ENCODE results near the gene YWHAG. TPM values are rescaled to one million over a fixed set of nuclear protein-coding genes. Genes with fewer than 3 reads are reported as not detected.
A peak's percentile ranks its signal among the peaks of the same experiment; 100 is the strongest.

The YWHAG gene
- total and polyA plus RNA-seq, 2 of the 13 experiments (the other 11 are each of a cell fraction or from before 2014, with no cell fraction given): 36.9 to 67.5 TPM

DNA sequence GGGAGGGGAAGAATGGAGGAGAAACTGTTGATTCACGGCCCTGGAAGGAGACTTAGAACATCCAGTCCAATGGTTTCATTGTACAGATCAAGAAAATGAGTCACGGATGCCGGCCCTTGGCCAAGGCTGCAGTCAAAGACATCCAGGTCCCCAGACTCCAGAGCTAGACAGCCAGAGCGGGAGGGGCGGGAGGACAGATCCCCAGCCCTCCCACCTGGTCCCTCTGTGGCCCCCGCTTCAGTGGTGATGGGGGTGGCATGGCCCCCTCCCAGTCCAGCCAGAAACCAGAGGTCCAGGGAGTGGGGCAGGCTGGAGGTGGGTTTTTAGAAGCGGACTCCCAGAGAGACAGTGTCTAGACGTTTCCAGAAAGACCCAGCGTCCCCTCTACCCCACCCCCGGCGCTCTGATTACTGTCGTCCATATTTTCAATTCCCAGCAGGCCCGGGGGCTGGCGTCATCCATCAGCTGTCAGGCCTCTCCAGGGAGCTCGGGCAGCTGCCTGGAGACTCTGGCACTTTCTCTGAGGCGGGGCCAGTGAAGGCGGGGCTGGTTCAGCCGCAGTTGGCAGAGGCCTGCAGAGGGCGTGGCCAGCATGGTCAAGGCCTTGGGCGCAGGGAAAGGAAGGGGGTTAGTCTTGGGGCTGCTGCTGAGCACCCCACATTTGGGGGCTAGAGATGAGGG, 64.3 kb downstream of the YWHAG start (continued):
- TF ChIP-seq, protein P1, sequence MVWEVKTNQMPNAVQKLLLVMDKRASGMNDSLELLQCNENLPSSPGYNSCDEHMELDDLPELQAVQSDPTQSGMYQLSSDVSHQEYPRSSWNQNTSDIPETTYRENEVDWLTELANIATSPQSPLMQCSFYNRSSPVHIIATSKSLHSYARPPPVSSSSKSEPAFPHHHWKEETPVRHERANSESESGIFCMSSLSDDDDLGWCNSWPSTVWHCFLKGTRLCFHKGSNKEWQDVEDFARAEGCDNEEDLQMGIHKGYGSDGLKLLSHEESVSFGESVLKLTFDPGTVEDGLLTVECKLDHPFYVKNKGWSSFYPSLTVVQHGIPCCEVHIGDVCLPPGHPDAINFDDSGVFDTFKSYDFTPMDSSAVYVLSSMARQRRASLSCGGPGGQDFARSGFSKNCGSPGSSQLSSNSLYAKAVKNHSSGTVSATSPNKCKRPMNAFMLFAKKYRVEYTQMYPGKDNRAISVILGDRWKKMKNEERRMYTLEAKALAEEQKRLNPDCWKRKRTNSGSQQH (CRISPR knock-in tag; IDR thresholded peaks at IDR 0.05; ENCODE audit: low read depth): no peak
- no peak; the same call in 1 of the 2 replicates for TF ChIP-seq SP4 (CRISPR knock-in tag; IDR thresholded peaks at IDR 0.05)
- TF ChIP-seq SMAD3 (CRISPR knock-in tag; IDR thresholded peaks at IDR 0.05): no peak
- TF ChIP-seq, protein P2, sequence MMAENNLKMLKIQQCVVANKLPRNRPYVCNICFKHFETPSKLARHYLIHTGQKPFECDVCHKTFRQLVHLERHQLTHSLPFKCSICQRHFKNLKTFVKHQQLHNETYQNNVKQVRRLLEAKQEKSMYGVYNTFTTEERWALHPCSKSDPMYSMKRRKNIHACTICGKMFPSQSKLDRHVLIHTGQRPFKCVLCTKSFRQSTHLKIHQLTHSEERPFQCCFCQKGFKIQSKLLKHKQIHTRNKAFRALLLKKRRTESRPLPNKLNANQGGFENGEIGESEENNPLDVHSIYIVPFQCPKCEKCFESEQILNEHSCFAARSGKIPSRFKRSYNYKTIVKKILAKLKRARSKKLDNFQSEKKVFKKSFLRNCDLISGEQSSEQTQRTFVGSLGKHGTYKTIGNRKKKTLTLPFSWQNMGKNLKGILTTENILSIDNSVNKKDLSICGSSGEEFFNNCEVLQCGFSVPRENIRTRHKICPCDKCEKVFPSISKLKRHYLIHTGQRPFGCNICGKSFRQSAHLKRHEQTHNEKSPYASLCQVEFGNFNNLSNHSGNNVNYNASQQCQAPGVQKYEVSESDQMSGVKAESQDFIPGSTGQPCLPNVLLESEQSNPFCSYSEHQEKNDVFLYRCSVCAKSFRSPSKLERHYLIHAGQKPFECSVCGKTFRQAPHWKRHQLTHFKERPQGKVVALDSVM (CRISPR knock-in tag; IDR thresholded peaks at IDR 0.05): no peak
- TF ChIP-seq, protein P3, sequence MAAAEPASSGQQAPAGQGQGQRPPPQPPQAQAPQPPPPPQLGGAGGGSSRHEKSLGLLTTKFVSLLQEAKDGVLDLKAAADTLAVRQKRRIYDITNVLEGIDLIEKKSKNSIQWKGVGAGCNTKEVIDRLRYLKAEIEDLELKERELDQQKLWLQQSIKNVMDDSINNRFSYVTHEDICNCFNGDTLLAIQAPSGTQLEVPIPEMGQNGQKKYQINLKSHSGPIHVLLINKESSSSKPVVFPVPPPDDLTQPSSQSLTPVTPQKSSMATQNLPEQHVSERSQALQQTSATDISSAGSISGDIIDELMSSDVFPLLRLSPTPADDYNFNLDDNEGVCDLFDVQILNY (CRISPR knock-in tag; conservative IDR thresholded peaks at IDR 0.05): no peak
- TF ChIP-seq, protein P4, sequence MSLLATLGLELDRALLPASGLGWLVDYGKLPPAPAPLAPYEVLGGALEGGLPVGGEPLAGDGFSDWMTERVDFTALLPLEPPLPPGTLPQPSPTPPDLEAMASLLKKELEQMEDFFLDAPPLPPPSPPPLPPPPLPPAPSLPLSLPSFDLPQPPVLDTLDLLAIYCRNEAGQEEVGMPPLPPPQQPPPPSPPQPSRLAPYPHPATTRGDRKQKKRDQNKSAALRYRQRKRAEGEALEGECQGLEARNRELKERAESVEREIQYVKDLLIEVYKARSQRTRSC (CRISPR knock-in tag; IDR thresholded peaks at IDR 0.05; ENCODE audit: low read depth): no peak
- no peak for TF ChIP-seq EHMT2 (IDR thresholded peaks at IDR 0.05; ENCODE audit: borderline replicate concordance, low read depth, low read length)
- TF ChIP-seq MTA1 (CRISPR knock-in tag; IDR thresholded peaks at IDR 0.05; ENCODE audit: borderline replicate concordance): no peak
- peak; percentile 27; the same call in 1 of the 2 replicates for TF ChIP-seq ZNF891 (CRISPR knock-in tag; IDR thresholded peaks at IDR 0.05)
- TF ChIP-seq SMARCE1 (IDR thresholded peaks at IDR 0.05; ENCODE audit: borderline replicate concordance): no peak
- no peak for TF ChIP-seq ZNF556 (CRISPR knock-in tag; IDR thresholded peaks at IDR 0.05; ENCODE audit: borderline replicate concordance)
- no peak for TF ChIP-seq MYNN (CRISPR knock-in tag; IDR thresholded peaks at IDR 0.05; ENCODE audit: low read depth)
- TF ChIP-seq ZNF543 (CRISPR knock-in tag; IDR thresholded peaks at IDR 0.05): no peak
- TF ChIP-seq ZNF552 (CRISPR knock-in tag; IDR thresholded peaks at IDR 0.05; ENCODE audit: borderline replicate concordance): no peak
- TF ChIP-seq IKZF4 (CRISPR knock-in tag; IDR thresholded peaks at IDR 0.05; ENCODE audit: borderline replicate concordance, low read depth, not compliant biosample characterization): no peak
- TF ChIP-seq, protein P5, sequence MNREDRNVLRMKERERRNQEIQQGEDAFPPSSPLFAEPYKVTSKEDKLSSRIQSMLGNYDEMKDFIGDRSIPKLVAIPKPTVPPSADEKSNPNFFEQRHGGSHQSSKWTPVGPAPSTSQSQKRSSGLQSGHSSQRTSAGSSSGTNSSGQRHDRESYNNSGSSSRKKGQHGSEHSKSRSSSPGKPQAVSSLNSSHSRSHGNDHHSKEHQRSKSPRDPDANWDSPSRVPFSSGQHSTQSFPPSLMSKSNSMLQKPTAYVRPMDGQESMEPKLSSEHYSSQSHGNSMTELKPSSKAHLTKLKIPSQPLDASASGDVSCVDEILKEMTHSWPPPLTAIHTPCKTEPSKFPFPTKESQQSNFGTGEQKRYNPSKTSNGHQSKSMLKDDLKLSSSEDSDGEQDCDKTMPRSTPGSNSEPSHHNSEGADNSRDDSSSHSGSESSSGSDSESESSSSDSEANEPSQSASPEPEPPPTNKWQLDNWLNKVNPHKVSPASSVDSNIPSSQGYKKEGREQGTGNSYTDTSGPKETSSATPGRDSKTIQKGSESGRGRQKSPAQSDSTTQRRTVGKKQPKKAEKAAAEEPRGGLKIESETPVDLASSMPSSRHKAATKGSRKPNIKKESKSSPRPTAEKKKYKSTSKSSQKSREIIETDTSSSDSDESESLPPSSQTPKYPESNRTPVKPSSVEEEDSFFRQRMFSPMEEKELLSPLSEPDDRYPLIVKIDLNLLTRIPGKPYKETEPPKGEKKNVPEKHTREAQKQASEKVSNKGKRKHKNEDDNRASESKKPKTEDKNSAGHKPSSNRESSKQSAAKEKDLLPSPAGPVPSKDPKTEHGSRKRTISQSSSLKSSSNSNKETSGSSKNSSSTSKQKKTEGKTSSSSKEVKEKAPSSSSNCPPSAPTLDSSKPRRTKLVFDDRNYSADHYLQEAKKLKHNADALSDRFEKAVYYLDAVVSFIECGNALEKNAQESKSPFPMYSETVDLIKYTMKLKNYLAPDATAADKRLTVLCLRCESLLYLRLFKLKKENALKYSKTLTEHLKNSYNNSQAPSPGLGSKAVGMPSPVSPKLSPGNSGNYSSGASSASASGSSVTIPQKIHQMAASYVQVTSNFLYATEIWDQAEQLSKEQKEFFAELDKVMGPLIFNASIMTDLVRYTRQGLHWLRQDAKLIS (CRISPR knock-in tag; IDR thresholded peaks at IDR 0.05): no peak
- no peak for TF ChIP-seq POLR2A (IDR thresholded peaks at IDR 0.05; ENCODE audit: insufficient read depth in 1 of 2, low read depth in 2 of 2, low read length in 2 of 2)
- TF ChIP-seq ZMYM2 (CRISPR knock-in tag; IDR thresholded peaks at IDR 0.05): no peak
- TF ChIP-seq, protein P6, sequence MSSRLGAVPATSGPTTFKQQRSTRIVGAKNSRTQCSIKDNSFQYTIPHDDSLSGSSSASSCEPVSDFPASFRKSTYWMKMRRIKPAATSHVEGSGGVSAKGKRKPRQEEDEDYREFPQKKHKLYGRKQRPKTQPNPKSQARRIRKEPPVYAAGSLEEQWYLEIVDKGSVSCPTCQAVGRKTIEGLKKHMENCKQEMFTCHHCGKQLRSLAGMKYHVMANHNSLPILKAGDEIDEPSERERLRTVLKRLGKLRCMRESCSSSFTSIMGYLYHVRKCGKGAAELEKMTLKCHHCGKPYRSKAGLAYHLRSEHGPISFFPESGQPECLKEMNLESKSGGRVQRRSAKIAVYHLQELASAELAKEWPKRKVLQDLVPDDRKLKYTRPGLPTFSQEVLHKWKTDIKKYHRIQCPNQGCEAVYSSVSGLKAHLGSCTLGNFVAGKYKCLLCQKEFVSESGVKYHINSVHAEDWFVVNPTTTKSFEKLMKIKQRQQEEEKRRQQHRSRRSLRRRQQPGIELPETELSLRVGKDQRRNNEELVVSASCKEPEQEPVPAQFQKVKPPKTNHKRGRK (CRISPR knock-in tag; IDR thresholded peaks at IDR 0.05): no peak
